Omental fat pad (tissue), 4 donors: ENCODE results near the gene TIMD4. TPM values are rescaled to one million over a fixed set of nuclear protein-coding genes. Genes with fewer than 3 reads are reported as not detected.

Experiments
- ATAC-seq: fragments of 150-250 bp; one replicate; pipeline ENCODE4 v1.9.1; 2016; ENCODE audit warnings: mild to moderate bottlenecking, moderate library complexity; ENCODE audit not compliant: low FRiP score
- DNase-seq: peaks from one replicate; pipeline ENCODE4 v3.0.0-alpha.2; 2019; ENCODE audit warnings: low spot score
- total RNA-seq, 4 donors: library from RNA; depleted of rRNA; stranded (reverse); fragments of >200 nt; gene quantifications; one replicate each; pipeline ENCODE4 v1.1.0, GENCODE V29; 2016
- TF ChIP-seq, protein P1 (sequence below), 3 donors: fragments of 450-650 bp; IDR thresholded peaks; one replicate each; pipeline ENCODE4 v1.5.1; 2016 to 2017; ENCODE audit warnings: antibody characterized with exemption in 3 of 3, mild to moderate bottlenecking in 3 of 3, moderate library complexity in 2 of 3

TIMD4 gene
- total RNA-seq, 4 donors from 2014 or later, result 0.96 to 6.0 (median 1.2) TPM

- ATAC-seq, result no peak
- DNase-seq, result no peak
- TF ChIP-seq, protein P1, sequence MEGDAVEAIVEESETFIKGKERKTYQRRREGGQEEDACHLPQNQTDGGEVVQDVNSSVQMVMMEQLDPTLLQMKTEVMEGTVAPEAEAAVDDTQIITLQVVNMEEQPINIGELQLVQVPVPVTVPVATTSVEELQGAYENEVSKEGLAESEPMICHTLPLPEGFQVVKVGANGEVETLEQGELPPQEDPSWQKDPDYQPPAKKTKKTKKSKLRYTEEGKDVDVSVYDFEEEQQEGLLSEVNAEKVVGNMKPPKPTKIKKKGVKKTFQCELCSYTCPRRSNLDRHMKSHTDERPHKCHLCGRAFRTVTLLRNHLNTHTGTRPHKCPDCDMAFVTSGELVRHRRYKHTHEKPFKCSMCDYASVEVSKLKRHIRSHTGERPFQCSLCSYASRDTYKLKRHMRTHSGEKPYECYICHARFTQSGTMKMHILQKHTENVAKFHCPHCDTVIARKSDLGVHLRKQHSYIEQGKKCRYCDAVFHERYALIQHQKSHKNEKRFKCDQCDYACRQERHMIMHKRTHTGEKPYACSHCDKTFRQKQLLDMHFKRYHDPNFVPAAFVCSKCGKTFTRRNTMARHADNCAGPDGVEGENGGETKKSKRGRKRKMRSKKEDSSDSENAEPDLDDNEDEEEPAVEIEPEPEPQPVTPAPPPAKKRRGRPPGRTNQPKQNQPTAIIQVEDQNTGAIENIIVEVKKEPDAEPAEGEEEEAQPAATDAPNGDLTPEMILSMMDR (IDR thresholded peaks at IDR 0.05), result no peak
These were observed 70.2 kb downstream of the TIMD4 start for GRCh38 chr5:156892864-156893263.

- ATAC-seq (no peak), DNase-seq (no peak)
- TF ChIP-seq, protein P1 (IDR thresholded peaks at IDR 0.05), result no peak
These were observed 70.8 kb downstream of the TIMD4 start for GRCh38 chr5:156892223-156892622.

DNA sequence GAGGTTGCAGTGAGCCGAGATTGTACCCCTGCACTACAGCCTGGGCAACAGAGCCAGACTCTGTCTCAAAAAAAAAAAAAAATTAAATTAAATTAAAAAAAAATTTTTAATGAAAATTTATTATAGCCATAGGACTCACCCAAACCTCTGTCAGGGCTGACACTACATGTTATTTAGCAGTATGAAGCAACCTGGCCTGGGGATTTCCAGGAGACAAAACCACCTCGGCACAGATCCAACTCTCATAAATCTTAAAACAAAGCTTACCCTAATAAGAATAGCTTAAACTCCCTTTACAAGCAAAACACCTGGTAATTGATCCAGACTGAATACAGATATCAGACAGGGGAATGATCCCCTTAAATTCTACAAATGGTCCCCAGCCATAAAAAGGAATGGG lies 74.5 kb downstream of the TIMD4 start:
- TF ChIP-seq, protein P1 (IDR thresholded peaks at IDR 0.05), result no peak
- ATAC-seq, result no peak
- DNase-seq, result no peak

DNA sequence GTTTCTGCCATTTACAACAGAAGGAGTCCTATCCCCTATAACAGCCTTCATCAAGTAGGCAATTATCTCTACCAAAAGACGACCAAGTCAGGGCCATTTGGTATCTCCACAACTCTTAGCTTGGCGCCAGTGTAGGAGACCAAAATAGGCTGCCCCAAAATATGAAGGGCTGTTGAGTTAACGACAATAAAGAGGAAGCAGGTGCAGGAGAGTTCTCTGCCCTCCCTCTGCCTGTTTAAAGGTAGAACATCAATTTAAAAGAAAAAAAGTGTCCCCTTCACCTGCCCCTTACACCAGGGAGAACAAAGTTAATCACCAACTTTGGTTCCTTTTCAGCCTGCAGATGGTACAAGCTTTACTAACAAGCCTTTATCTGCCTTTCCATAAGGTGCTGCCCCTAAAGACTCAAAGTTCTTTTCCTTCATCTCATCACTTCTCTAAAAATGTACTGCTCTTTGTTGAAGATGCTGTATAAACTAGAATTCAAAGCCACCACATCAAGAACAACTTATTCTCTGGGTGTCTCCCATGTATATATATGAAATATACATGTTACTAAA lies 79.6 kb downstream of the TIMD4 start:
- DNase-seq (no peak), ATAC-seq (no peak)
- TF ChIP-seq, protein P1 (IDR thresholded peaks at IDR 0.05), result no peak

GRCh38 chr5:156879665-156880285 lies 83.3 kb downstream of the TIMD4 start:
- DNase-seq (no peak), ATAC-seq (no peak)
- TF ChIP-seq, protein P1 (IDR thresholded peaks at IDR 0.05), result no peak

DNA sequence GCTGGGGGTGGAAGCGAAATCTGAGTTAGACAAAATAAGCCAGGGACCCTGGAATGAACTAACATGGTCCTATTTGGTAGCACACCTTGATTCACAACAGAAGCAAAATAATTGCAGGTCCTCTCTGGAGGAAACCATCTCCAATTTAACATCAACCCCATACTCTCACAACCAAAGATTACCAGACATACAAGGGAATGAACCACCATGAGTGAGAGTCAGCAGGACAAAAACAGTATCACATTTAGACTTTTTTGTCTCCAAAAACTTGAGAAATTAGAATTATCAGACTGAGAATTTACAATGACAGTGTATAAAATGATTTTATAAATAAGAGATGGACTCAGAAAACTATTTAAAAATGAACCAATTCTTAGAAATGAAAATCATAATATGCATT lies 91.8 kb downstream of the TIMD4 start:
- no peak for DNase-seq
- no peak for ATAC-seq
- TF ChIP-seq, protein P1 (IDR thresholded peaks at IDR 0.05), result no peak

- ATAC-seq (no peak), DNase-seq (no peak)
- TF ChIP-seq, protein P1 (IDR thresholded peaks at IDR 0.05), result no peak
These were observed 92.6 kb downstream of the TIMD4 start for GRCh38 chr5:156870498-156870839.
